PFSK-1 (cell line): ENCODE data around the gene TTC16.

Experiments
- FOXP2 ChIP-seq: optimal IDR thresholded peaks from 2 replicates; pipeline ENCODE3; 2011; ENCODE audit warnings: borderline replicate concordance, control low read depth, inconsistent platforms; ENCODE audit not compliant: insufficient read depth; ENCODE audit errors: extremely low read length, extremely low read depth
- REST ChIP-seq, 2 experiments: IDR thresholded peaks; 2 replicates each; pipeline versions ENCODE4 v1.6.1 to v1.8.0; 2011 to 2012; ENCODE audit warnings: low read depth in 2 of 2, low read length in 2 of 2, control low read depth in 1 of 2, inconsistent platforms in 1 of 2, mild to moderate bottlenecking in 1 of 2, moderate library complexity in 1 of 2; ENCODE audit not compliant: insufficient read depth in 1 of 2

- TF ChIP-seq REST (IDR thresholded peaks at IDR 0.05; ENCODE audit: insufficient read depth in 1 of 2, low read depth in 2 of 2, low read length in 2 of 2) (no peak), FOXP2 (no peak)
Observed at GRCh38 chr9:127698386-127698785, 17.5 kb upstream of the TTC16 start.
